NCI-H1694 (cell line): ENCODE measurements around the gene EPHB4.
A peak's percentile ranks its signal among the peaks of the same experiment; 100 is the strongest.

ENCODE experiments used
- DNase-seq: peaks from one replicate; lab custom pipeline; 2025; lab: John Stamatoyannopoulos, UW

Gene EPHB4

GRCh38 chr7:100854146-100854895 is 27.0 kb upstream of the EPHB4 start:
- DNase-seq: no peak

- peak; percentile 74 for DNase-seq
Observed at GRCh38 chr7:100852048-100852872, 24.9 kb upstream of the EPHB4 start, which contains the start of gene SLC12A9. SLC12A9 (plus strand) TSS chr7:100852713; CDS start chr7:100854198, 1,485 bp downstream.

DNA sequence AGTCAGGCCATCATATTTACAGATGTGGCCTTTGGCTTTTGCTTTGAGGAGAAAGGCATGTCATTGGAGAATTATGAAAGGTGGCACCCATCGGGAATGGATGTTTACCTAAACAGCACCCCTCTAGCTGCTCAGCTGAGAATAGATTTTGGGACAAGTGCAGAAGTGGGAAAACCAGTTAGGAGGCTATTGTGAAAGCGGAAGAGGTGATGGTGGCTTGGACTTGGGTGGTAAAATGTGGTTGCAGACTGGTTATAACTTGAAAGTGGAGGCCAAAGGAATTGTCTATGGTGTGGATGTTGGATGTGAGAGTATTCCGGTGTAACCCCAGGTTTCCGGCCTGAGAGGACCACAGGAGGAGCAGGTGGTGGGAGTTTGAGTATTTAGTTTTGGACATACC is 20.0 kb upstream of the EPHB4 start:
- DNase-seq: no peak

DNA sequence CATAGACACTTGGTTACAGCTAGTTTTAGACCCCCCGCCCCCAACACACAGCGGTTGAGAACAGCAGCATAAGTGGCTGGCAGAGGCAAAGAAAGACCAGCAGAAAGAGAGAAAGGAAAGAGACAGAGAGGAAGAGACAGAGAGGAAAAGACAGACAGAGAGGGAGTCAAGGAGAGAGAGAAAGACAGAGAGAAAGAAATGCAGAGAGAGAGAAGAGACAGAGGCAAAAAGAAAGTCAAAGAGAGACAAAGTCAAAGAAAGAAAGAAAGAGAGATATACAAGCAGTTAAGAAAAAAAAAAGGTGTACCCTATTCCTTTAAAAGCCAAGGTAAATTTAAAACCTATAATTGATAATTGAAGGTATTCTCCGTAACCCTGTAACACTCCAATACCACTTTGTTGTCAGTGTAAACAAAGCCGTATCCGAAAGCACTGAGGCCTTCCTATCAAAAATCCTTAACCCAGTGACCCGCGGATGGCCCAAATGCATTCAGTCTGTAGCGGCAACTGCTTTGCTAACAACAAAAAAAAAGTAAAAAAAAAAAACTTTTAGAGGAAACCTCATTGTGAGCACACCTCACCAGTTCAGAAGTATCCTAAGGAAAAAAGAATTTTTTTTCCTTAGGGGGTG is 13.3 kb upstream of the EPHB4 start:
- no peak for DNase-seq

- DNase-seq: no peak
Observed at GRCh38 chr7:100839361-100839760, 12.0 kb upstream of the EPHB4 start.

DNA sequence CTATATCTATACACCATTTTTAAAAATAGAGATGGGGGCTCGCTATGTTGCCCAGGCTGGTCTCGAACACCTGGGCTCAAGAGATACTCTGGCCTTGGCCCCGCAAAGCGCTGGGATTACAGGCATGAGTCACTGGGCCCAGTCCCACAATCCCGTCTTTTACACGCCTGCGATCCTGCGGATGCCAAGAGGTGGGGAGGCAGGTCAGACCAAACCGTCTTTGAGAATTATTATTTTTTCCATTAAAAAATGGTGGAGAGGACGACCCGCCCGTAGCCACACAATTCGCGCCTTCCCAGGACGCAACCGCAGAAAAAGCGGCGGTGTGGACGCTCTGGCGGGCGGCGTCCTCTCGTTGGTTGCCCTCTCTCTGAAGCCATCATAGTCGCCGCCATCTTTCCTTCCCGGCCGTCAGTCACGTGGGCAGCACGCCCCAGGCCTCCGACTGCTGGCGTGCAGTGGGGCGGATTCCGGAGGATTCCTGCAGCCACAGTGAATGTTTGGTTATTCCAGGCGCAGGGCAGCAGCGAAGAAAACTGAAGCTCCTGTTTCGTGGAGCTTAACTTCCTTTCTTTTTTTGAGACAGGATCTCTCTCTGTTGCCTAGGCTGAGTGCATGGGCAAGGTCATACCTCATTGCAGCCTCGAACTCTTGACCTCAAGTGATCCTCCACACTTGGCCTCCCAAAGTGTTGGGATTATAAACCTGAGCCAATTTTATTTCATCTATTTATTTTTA is 9.9 kb upstream of the EPHB4 start:
- DNase-seq: no peak

GRCh38 chr7:100836812-100837098 is 9.4 kb upstream of the EPHB4 start:
- no peak for DNase-seq

DNA sequence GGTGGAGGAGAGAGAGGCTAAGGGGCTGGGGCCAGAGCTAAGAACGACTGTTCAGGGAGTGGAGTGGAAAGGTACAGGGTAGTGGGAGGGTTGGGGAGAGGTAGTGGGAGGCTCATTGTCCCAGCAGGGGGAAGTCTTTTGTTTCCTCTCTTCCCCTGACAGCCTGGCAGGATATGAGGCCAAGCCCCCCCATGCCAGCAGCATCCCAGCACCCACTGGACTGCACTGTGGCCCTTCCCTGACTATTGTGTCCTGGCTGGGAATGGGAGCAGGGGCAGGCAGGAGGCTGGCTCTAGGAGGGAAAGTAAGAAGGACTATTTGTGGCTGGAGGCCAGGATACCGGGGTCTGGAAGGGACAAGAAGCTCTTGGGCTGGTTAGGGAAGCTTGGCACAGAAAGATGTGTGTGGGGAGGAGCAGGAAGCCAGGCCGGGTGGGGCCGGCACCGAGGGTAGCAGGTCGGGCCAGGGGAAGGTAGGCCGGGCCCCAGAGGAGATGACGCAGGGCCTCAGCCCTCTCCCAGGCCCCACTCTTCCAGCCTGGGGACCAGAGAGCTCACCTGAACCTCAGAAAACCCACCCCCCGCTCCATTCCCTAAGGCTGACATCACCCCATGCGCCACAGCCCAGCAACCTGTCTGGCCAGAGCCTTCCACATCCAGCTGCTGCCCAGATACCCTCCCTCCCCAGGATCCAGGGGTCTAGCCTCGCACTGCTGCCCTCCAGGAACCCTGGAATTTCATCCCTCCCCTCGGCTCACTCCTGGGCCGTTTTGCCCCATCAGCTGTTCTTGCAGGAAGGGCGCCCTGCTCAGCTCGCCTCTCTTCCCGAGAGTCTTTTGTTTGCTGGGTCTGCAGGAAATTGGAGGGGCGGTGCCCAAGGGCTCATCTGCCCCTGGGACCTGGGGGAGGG is 8.8 kb upstream of the EPHB4 start:
- DNase-seq: no peak

- no peak for DNase-seq
Observed at GRCh38 chr7:100832281-100832633, 4.9 kb upstream of the EPHB4 start.

DNA sequence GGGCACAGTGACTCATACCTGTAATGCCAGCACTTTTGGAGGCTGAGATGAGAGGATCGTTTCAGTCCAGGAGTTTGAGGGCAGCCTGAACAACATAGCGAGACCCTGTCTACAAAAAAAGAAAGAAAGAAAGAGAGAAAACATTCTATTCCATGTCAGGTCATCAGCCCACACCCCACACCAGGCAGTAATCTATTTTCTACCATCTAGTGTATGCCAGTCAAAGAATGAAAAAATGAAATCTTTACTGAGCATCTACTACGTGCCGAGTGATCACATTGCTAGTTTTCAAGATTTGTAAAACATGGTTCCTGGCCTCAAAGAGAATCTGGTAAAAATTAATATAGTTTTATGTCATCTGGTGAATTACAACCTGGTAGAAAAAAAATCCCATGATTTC is 3.1 kb upstream of the EPHB4 start:
- no peak for DNase-seq

DNA sequence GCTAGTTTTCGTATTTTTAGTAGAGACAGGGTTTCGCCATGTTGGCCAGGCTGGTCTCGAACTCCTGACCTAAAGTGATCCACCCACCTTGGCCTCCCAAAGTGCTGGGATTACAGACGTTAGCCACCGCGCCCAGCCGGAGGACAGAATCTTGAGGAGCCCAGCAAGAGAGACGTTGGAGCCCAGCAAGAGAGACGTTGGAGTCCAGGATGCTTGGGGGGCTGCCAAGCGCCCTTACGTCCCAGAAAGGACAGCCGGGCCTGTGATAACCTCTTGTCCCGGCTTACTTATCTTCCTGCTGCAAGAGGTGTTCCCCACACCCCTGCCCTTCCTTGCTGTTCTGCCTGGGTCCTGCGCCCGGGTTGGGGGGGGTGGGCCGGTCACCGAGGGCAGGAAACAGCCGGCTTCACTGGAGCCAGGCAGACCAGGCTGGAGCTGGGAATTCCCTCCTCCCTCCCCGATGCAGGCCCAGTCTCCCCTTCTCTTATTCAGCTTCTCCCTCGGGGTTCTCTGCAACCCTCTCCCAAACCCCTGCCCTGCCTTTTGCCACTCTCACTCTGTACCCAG is 1.9 kb upstream of the EPHB4 start:
- DNase-seq: no peak

DNA sequence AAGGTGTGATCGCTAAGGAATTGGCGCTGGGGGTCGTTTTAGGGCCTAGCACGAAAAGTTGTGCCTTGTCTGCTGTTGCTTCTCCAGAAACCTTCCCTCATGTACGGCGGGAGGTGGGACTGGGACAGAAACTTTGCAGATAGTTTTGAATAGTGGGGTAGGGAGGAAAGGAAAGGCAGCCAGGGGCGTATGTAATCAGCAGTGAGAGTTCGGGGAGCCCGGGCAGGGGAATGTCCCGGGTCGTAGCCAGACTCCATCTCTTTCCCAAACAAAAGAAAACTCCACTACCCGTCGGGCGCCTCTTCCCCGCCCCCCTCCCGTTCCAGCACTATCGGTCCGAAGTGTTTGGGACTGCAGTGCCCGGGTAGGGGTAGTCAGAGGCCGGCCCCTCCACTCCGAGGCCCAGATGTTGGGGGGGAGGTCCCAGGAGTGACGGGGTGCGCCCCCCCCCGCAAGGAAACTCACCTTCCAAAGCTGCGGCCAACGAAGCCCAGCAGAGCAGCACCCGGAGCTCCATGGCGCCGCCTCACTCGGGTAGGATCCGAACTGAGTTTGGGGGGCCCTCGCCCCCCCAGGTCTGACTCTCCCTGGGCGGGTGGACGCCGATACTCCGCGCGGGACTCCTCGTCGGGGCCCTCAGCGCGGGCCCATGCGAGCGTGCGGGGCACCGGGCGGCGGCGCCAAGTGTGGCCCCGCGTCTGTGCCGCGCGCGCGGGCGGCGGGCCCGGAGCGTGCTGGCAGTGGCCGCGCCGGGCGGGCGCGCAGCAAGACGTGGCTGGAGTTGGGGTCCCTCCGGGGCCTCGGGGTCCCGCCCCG is 601 bp downstream of the EPHB4 start:
- DNase-seq: no peak

DNA sequence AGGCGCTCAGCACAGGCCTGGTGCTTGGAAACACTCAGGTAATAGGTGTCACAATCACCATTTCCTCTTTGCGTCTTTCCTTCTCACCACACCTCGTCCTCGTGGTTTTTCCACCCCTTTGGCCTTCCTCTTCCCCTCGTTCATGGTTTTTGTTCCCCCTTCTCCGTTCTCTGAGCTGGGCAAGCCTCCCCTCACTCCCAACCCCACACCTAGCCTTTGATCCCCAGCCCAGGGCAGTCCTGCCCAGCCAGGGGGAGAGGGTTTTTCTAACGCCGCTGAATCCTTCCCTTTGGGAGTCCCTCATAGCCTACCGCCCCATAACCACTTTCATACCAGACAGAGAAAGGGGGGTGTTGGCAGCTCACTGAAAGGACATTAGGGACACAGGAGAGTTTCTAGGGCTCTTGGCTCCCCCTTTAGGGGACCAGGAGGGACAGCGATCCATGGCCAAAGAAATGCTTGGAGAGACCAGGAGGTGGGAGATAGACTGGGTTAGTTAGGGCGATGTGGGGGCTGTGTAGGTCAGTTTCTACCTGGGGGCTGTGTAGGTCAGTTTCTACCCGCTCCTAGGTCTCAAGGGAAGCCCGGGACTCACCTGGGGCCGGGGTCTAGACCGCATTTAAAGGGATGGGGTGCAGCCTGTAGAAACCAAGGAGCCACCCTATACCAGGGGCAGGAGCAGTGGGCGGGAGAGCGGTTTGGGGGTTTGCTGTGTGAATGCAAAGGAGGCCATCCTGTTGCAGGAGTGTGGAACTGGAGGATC is 1.4 kb downstream of the EPHB4 start:
- no peak for DNase-seq

GRCh38 chr7:100825215-100825671 is 2.1 kb downstream of the EPHB4 start:
- DNase-seq: no peak

GRCh38 chr7:100824499-100825214 is 2.7 kb downstream of the EPHB4 start:
- DNase-seq: no peak

DNA sequence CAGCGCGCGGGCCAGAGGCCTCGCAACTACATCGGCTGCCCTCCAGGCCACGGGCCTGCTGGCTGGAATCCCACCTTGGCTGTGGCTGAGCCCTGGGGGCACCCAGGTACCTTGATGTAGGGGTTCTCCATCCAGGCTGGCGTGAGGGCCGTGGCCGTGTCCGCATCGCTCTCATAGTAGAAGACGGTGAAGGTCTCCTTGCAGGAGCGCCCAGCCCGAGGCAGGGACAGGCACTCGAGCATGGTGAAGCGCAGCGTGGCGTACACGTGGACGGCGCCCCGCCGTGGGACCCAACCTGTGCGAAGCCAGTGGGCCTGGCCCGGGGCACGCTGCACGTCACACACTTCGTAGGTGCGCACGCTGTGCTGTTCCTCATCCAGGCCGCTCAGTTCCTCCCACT is 3.8 kb downstream of the EPHB4 start:
- no peak for DNase-seq

DNA sequence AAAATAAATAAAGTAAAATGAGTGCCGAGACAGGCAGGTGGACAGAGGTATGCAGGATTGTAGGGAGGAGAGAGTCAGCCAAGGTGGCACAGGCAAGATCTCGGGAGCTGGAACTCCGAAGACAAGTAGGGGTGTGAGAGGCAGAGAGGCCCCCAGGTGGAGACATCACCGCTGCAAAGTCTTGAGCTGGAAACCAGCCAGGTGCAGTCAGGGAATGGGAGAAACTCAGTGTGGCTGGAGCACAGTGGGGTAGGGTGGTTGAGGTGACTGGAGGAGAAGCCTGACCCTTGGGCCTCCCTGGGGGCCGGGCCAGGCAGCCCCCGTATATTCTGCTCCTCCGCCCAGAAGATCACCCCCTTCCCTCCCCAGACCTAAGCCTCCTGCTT is 4.2 kb downstream of the EPHB4 start:
- no peak for DNase-seq

GRCh38 chr7:100822236-100823139 is 4.8 kb downstream of the EPHB4 start:
- DNase-seq: no peak
